H1 (cell line): ENCODE results near the gene PABPN1. TPM values are rescaled to one million over a fixed set of nuclear protein-coding genes. Genes with fewer than 3 reads are reported as not detected.

Experiments
- CTCF ChIA-PET: fragments of 300-600 bp; sonication (Branson Sonifier 250); formaldehyde crosslinking; loops from one replicate; lab custom pipeline; 2021; ENCODE audit not compliant: partially characterized antibody; lab: Charles Lee
- POLR2A ChIA-PET: fragments of 300-600 bp; sonication (Branson Sonifier 250); formaldehyde crosslinking; loops from one replicate; lab custom pipeline; 2021; ENCODE audit warnings: inconsistent platforms; ENCODE audit not compliant: partially characterized antibody; lab: Charles Lee
- DNase-seq, 2 experiments: peaks; one replicate each; pipeline versions ENCODE4 v3.0.0 to v3.0.0-alpha.2; 2010 to 2022; ENCODE audit warnings: low spot score in 2 of 2, low read depth in 1 of 2, mixed read lengths in 1 of 2
- FAIRE-seq: peaks from 2 replicates; lab custom pipeline; 2011; peaks lifted over from hg19 to GRCh38; lab: Jason Lieb, UNC
- H2AFZ ChIP-seq: 2 replicates; pipeline ENCODE4 v1.8.1; 2012; ENCODE audit warnings: low read length, inconsistent platforms
- H2AK5ac ChIP-seq: 2 replicates; pipeline ENCODE4 v1.6.1; 2013; ENCODE audit warnings: low read depth, low read length
- H2BK120ac ChIP-seq: replicated peaks from 2 replicates; pipeline ENCODE3; 2013; ENCODE audit warnings: low read depth, low read length, inconsistent platforms
- H2BK12ac ChIP-seq: 2 replicates; pipeline ENCODE4 v1.6.1; 2013; ENCODE audit warnings: low read depth, low read length
- H2BK15ac ChIP-seq: 2 replicates; pipeline ENCODE4 v1.6.1; 2013; ENCODE audit warnings: low read length
- H2BK20ac ChIP-seq: 2 replicates; pipeline ENCODE4 v1.6.1; 2013; ENCODE audit warnings: low read length
- H2BK5ac ChIP-seq: 2 replicates; pipeline ENCODE4 v1.6.1; 2013; ENCODE audit warnings: low read depth, low read length
- H3K14ac ChIP-seq: 2 replicates; pipeline ENCODE4 v1.6.1; 2013; ENCODE audit warnings: inconsistent platforms; ENCODE audit not compliant: insufficient read length
- H3K18ac ChIP-seq: 2 replicates; pipeline ENCODE4 v1.6.1; 2013; ENCODE audit warnings: low read length; ENCODE audit errors: extremely low read depth
- H3K23ac ChIP-seq: 2 replicates; pipeline ENCODE4 v1.6.1; 2013; ENCODE audit warnings: inconsistent platforms; ENCODE audit not compliant: insufficient read length
- H3K23me2 ChIP-seq: 2 replicates; pipeline ENCODE4 v1.6.1; 2013; ENCODE audit warnings: low read depth, low read length
- H3K27ac ChIP-seq: 2 replicates; pipeline ENCODE4 v1.6.1; 2011; ENCODE audit warnings: low read depth, low read length, inconsistent platforms
- H3K27me3 ChIP-seq, 4 experiments: replicated peaks in 1 of 4; 1 replicate in 1 of 4; 2 replicates in 3 of 4; pipeline versions ENCODE4 v1.6.1 to v1.8.1; 2011 to 2013; ENCODE audit warnings: low read length in 3 of 4, mild to moderate bottlenecking in 3 of 4, inconsistent platforms in 2 of 4, mixed read lengths in 2 of 4, moderate library complexity in 1 of 4; ENCODE audit not compliant: control insufficient read depth in 3 of 4, insufficient read depth in 3 of 4; ENCODE audit errors: extremely low read depth in 1 of 4
- H3K36me3 ChIP-seq, 4 experiments: 2 replicates each; pipeline versions ENCODE4 v1.6.1 to v1.8.1; 2011 to 2013; ENCODE audit warnings: mild to moderate bottlenecking in 4 of 4, low read length in 3 of 4, moderate library complexity in 2 of 4, control low read depth in 1 of 4, inconsistent platforms in 1 of 4; ENCODE audit not compliant: insufficient read depth in 4 of 4, control insufficient read depth in 2 of 4
- H3K4ac ChIP-seq: replicated peaks from 2 replicates; pipeline ENCODE3; 2013; ENCODE audit warnings: low read length, low read depth, mixed read lengths, inconsistent platforms; ENCODE audit not compliant: insufficient read length
- H3K4me1 ChIP-seq, 4 experiments: replicated peaks in 1 of 4; 1 replicate in 1 of 4; 2 replicates in 3 of 4; pipeline versions ENCODE4 v1.6.1 to v1.8.1; 2011 to 2013; ENCODE audit warnings: low read length in 3 of 4, inconsistent platforms in 2 of 4, mixed read lengths in 1 of 4; ENCODE audit not compliant: insufficient read depth in 4 of 4, control insufficient read depth in 3 of 4
- H3K4me2 ChIP-seq, 2 experiments: 2 replicates each; pipeline versions ENCODE4 v1.6.1 to v1.8.1; 2011 to 2013; ENCODE audit warnings: low read depth in 2 of 2, low read length in 2 of 2, control low read depth in 1 of 2, inconsistent platforms in 1 of 2, mild to moderate bottlenecking in 1 of 2; ENCODE audit not compliant: insufficient read depth in 1 of 2
- H3K4me3 ChIP-seq, 4 experiments: fragments of 200-600, 300-600 bp in 1 of 4; sonication (generic), shearing (Covaris generic), sonication (Bioruptor Twin) in 1 of 4; 2 replicates each; pipeline versions ENCODE4 v1.5.1 to v1.8.1; 2011 to 2016; ENCODE audit warnings: low read length in 4 of 4, low read depth in 3 of 4, control low read depth in 2 of 4, inconsistent platforms in 2 of 4, mild to moderate bottlenecking in 2 of 4, mixed read lengths in 1 of 4, moderate library complexity in 1 of 4; ENCODE audit not compliant: insufficient read depth in 2 of 4; ENCODE audit errors: extremely low read depth in 1 of 4
- H3K56ac ChIP-seq: replicated peaks from 2 replicates; pipeline ENCODE3; 2013; ENCODE audit warnings: low read depth, mild to moderate bottlenecking, mixed read lengths, low read length, inconsistent platforms; ENCODE audit not compliant: insufficient read length
- H3K79me1 ChIP-seq: 2 replicates; pipeline ENCODE4 v1.6.1; 2013; ENCODE audit warnings: low read depth, low read length, control low read depth
- H3K79me2 ChIP-seq, 2 experiments: 2 replicates each; pipeline versions ENCODE4 v1.6.1 to v1.8.1; 2012 to 2013; ENCODE audit warnings: low read length in 2 of 2, mild to moderate bottlenecking in 2 of 2, inconsistent platforms in 1 of 2; ENCODE audit not compliant: insufficient read depth in 2 of 2, control insufficient read depth in 1 of 2
- H3K9ac ChIP-seq, 4 experiments: replicated peaks in 1 of 4; 1 replicate in 1 of 4; 2 replicates in 3 of 4; pipeline versions ENCODE4 v1.6.1 to v1.8.1; 2011 to 2013; ENCODE audit warnings: low read depth in 3 of 4, low read length in 3 of 4, control low read depth in 2 of 4, mild to moderate bottlenecking in 2 of 4, moderate library complexity in 2 of 4, inconsistent platforms in 1 of 4; ENCODE audit errors: extremely low read depth in 1 of 4
- H3K9me3 ChIP-seq, 2 experiments: 2 replicates each; pipeline versions ENCODE4 v1.6.1 to v1.8.1; 2012 to 2013; ENCODE audit warnings: mild to moderate bottlenecking in 2 of 2, moderate library complexity in 2 of 2, control low read depth in 1 of 2, inconsistent platforms in 1 of 2, low read depth in 1 of 2, low read length in 1 of 2, mixed read lengths in 1 of 2; ENCODE audit not compliant: insufficient read depth in 2 of 2
- H4K20me1 ChIP-seq, 2 experiments: replicated peaks in 1 of 2; 2 replicates each; pipeline versions ENCODE3 to v1.8.1; 2011 to 2013; ENCODE audit warnings: inconsistent platforms in 2 of 2, low read length in 2 of 2, mild to moderate bottlenecking in 1 of 2; ENCODE audit not compliant: insufficient read depth in 2 of 2, control insufficient read depth in 1 of 2
- H4K5ac ChIP-seq: 2 replicates; pipeline ENCODE4 v1.6.1; 2013; ENCODE audit warnings: low read length, low read depth, mixed read lengths, inconsistent platforms; ENCODE audit not compliant: insufficient read length
- H4K8ac ChIP-seq: 2 replicates; pipeline ENCODE4 v1.8.0; 2013; ENCODE audit warnings: mild to moderate bottlenecking, moderate library complexity, low read length, inconsistent platforms; ENCODE audit not compliant: insufficient read depth; ENCODE audit errors: extremely low read depth
- H4K91ac ChIP-seq: replicated peaks from 2 replicates; pipeline ENCODE3; 2013; ENCODE audit warnings: low read length, mixed read lengths, inconsistent platforms; ENCODE audit not compliant: insufficient read length
- CBX5 ChIP-seq: fragments of 300-800, 300-1000 bp; sonication (generic); IDR thresholded peaks from 2 replicates; pipeline ENCODE4 v1.7.1; 2016; ENCODE audit warnings: antibody characterized with exemption, low read length, low read depth
- WGBS, 2 experiments: shearing (Covaris generic) in 1 of 2; methylation state at CpG; one replicate each; pipeline versions ENCODE4 v1.1.6 to v1.1.7; 2013 to 2015; ENCODE audit warnings: low lambda C conversion rate in 2 of 2, mixed read lengths in 2 of 2, inconsistent platforms in 1 of 2, low coverage in 1 of 2, missing lambda C conversion rate in 1 of 2; ENCODE audit not compliant: insufficient replicate concordance in 2 of 2, insufficient coverage in 1 of 2, insufficient read length in 1 of 2; ENCODE audit errors: extremely low coverage in 1 of 2, missing lambda C conversion rate in 1 of 2; 5-methylcytosine and 5-hydroxymethylcytosine counted together
- polyA plus RNA-seq, 7 experiments: library from polyadenylated mRNA; depleted of rRNA in 3 of 7; stranded (reverse) in 5 of 7; unstranded in 2 of 7; fragments of >200 nt in 5 of 7; fragments of 200-250 nt in 2 of 7; gene quantifications; 1 replicate in 5 of 7; 2 replicates in 1 of 7; 4 replicates in 1 of 7; pipeline versions ENCODE4 v1.2.1 to v1.2.3, GENCODE V29; 2011 to 2013; ENCODE audit warnings: missing spikeins in 2 of 7, mixed read lengths in 2 of 7
- total RNA-seq: library from RNA; stranded (reverse); fragmentation: NEBNext Ultra II Directional; extraction: Animal tissue kit (Norgen Biotek cat#: 25700); gene quantifications from 2 replicates; pipeline ENCODE4 v1.2.1, GENCODE V29; 2021

The PABPN1 gene
- total and polyA plus RNA-seq, 2 of the 8 experiments (the other 6 are each of a cell fraction or from before 2014, with no cell fraction given): 300 to 331 TPM

DNA sequence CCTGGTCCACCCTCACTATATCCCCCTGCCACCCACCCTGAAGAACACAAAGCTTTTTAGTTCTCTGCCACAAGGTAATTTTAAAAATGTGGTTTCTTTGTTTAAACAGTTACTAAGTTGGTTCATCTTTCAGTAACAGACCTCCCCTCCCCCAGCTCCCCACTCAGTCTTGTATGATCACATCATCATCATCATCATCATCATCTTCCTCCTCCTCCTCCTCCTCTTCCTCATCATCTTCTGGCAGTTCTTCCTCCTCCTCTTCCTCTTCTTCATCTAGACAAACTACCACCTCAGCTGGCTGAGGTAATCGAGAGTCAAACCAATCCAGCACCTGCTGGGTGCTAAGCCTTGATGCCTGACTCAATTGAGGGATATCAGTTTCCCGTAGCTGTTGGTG lies 45.8 kb upstream of the PABPN1 start:
- H2AK5ac ChIP-seq: no peak overlapping the region
- no peaks in the 10 kb centered on the region for H3K9me3 ChIP-seq
- peaks cover 0 to 1% of the 10 kb centered on the region in 2 experiments for H4K20me1 ChIP-seq
- H2BK5ac ChIP-seq: no peak overlapping the region
- H2BK15ac ChIP-seq: no peak overlapping the region
- H3K4me3 ChIP-seq: no peak overlapping the region
- no peak overlapping the region for H2AFZ ChIP-seq
- DNase-seq (no peak), FAIRE-seq (no peak)
- peaks cover 2 to 7% (median 5%) of the 10 kb centered on the region in 4 experiments; a peak in 4 of 7 replicates for H3K4me1 ChIP-seq
- no peak overlapping the region for H4K5ac ChIP-seq
- no peaks in the 10 kb centered on the region; the same call in 1 of the 2 replicates for H3K23me2 ChIP-seq
- ChIA-PET POLR2A (interaction anchor here (2.1 kb wide), 1 partner anchor 11 kb away, joined by 8 read pairs; the partner anchor contains the start of gene HOMEZ), CTCF (interaction anchor here (0.8 to 4.9 kb wide), 5 partner anchors 9 to 104 kb away, joined by 3 to 42 read pairs (median 4); no protein-coding TSS in a partner anchor)
- peaks cover 0 to 16% (median 8%) of the 10 kb centered on the region in 4 experiments; a peak in 5 of 7 replicates for H3K27me3 ChIP-seq
- no peak overlapping the region for H3K4me2 ChIP-seq
- no peak overlapping the region for H2BK20ac ChIP-seq
- no peak overlapping the region for H3K27ac ChIP-seq
- H3K36me3 ChIP-seq: no peaks in the 10 kb centered on the region
- no peaks in the 10 kb centered on the region for H3K79me1 ChIP-seq
- H3K23ac ChIP-seq: no peak overlapping the region
- no peak overlapping the region for H2BK12ac ChIP-seq
- H2BK120ac ChIP-seq: no peak overlapping the region
- H3K18ac ChIP-seq: no peak overlapping the region
- H3K14ac ChIP-seq: no peak overlapping the region
- H3K4ac ChIP-seq: no peak overlapping the region
- 71% methylated on average over 1 of the region's 2 CpGs; no CpG with 5 or more reads in 1 of the 2 experiments for WGBS, 2 experiments
- H4K8ac ChIP-seq: no peak overlapping the region
- H3K56ac ChIP-seq: no peak overlapping the region
- H3K79me2 ChIP-seq: no peaks in the 10 kb centered on the region
- no peak overlapping the region for H3K9ac ChIP-seq
- H4K91ac ChIP-seq: no peak overlapping the region
- TF ChIP-seq CBX5: no peak
